T-helper 1 cell treated with Interleukin-12 subunit alpha and Interleukin-12 subunit beta and Interleukin-4 antibody, amounts not matched to agents 30 ng/mL and 1 ng/mL, for 36 hours (primary cell): ENCODE results near the gene FAM118B. TPM values are rescaled to one million over a fixed set of nuclear protein-coding genes. Genes with fewer than 3 reads are reported as not detected.
"Not testable (repeated sequence)": the region's sequence is repeated elsewhere in the genome, so short reads cannot be mapped to it uniquely, and the experiment has no call there.

Source experiments
- intact Hi-C: fragments of 100-400 bp; cut with micrococcal nuclease; formaldehyde crosslinking; loops from one replicate; pipeline ENCODE4 v1.15.1; 2024
- total RNA-seq: library from RNA; stranded (reverse); gene quantifications from 2 replicates; pipeline ENCODE4 v1.2.3, GENCODE V29; 2022

The FAM118B gene
- total RNA-seq, 1 donor from 2014 or later, result 13.4 TPM

DNA sequence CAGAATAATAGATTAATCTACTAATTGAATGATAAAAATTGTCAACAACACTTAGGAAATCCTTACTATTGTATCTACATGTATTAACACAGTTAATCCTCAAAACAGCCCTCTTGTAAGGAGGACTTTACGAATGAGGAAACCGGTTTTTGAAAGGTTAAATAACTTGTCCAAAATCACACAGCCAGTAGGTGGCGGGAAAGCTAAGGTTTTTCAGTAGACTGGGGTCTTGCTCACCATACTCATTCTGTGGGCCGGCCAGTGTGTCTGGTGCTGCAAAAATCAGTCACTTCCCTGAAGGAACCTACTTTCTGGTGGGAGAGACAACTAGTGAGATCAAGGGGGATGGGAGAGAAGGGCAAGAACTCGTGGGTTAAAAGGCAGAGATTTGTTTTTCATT is 96.1 kb downstream of the FAM118B start:
- intact Hi-C loops, result no loop called here

DNA sequence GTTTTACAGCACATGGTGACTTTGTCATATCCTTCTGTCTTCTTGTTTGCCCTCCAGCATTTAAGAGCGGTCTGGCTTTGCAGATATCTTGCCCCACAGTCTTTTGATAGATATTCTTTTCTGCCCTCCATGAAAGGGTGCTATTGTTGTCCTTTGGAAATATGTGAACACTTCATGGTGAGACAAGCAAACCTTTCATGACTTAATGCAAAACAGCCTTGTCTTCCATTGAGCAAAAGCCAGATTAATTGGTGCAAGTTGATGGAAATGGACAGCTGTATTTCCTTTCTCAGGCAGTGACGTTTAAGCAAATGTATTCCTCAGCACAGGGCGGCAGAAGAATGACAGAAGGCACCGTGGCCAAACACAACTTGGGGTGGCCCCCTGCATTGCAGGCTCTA is 96.7 kb downstream of the FAM118B start:
- intact Hi-C loops, result no loop called here

DNA sequence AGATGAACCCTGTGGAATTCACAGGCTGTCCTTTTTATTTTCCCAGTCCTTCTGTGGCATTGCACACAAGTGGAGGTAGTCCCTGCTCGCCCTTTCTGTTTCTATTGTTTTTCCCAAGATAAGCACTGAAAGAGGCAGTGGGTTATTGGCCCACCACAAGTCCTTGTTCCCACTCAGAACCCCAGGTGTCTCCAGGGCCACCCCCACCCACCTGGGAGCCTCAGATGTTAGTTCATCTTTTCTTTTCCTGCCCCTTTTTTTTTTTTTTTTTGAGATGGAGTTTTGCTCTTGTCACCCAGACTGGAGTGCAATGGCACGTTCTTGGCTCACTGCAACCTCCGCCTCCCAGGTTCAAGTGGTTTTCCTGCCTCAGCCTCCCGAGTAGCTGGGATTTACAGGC is 97.2 kb downstream of the FAM118B start:
- intact Hi-C loops, result not testable (repeated sequence)

DNA sequence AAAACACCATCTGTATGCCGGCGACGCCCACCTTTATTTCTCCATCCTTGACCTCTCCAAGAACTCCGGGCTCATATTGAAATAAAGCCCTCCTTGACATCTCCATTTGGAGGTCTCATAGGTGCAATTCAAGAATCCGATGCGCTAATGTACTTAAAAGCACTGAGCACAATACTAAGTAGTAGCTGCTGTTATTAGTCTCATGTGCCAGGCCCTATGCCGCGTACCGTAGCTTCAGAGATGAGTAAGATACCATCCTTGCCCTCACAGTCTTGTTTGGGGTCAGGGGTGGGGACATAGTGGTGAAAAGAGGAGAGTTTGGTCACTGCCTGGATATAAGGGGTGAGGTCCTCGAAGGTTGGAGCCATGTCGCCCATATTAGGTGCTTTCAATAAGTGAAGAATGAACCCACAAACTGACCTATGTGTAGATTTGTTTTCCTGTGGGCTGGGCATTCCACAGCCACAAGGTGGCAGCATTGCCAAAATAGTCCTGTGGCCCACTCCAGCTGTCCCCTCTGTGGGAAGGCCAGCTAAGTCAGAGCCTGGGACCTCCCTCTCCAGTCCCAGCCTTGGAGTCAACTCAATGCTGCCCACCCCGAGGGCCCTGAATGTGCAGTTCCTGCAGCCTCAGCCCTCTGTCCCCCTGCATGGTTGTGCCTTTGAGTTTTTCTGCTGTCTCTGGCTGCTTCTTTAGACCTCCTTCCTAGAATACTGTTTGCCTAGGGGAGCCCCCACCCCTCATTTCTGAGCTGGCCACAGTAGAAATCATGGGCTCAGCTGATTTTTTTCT is 98.8 kb downstream of the FAM118B start:
- intact Hi-C loops, result loop anchor here (1.0 to 10.0 kb wide), 4 partner anchors 106 to 1034 kb away; no protein-coding TSS in a partner anchor

DNA sequence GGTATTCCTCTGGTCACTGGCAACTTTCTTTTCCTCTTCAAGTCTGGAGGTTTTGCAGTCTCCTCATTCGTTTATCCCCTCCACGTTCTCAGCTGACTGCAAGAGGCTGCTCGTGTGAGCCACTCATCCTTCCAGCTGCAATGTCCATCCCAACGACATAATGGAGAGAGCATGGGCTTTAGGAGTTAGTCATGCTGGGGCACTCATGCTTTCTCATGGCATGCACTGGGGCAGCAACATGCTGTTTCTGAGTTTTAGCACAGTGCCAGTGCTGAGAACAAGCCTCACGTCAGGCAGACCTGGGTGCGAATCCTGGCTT is 99.4 kb downstream of the FAM118B start:
- intact Hi-C loops, result loop anchor here (1.0 to 10.0 kb wide), 4 partner anchors 105 to 1034 kb away; no protein-coding TSS in a partner anchor

DNA sequence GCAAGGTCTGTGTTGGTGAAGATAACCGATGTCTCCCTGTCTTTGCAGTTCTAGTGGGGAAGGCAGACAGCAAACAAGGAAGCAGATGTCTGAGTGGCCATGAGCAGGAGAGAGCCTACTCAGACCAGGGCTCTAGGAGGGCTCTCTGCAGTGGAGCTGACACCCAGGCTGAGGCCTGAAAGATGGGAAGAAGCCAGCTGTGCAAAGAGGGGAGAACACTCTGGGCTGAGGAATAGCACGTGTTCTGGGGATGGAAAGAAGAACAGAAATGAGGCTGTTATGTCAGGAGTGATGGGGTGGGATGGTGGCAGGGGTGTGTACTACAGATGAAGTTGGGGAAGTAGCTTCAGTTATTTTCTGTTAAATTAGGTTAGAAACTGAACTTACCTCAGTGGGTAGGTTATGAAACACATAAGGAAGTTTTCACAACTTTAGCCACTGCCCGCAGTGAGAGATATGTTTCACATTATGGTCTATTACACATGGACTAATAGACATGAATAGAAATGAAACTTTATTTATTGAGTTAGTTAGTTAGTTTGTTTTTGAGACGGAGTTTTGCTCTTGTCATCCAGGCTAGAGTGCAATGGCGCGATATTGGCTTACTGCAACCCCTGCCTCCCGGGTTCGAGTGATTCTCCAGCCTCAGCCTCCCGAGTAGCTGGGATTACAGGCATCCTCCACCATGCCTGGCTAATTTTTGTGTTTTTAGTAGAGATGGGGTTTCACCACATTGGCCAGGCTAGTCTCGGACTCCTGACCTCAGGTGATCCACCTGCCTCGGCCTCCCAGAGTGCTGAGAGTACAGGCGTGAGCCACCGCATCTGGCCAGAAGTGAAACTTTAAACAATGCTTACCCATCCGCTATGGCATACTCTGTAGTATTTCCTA is 100.1 kb downstream of the FAM118B start:
- intact Hi-C loops, result loop anchor here (10.0 kb wide), 1 partner anchor 1033 kb away; no protein-coding TSS in a partner anchor

Other genes with a start within 250 kb of the FAM118B start
- gene CDON, start 148.9 kb upstream of the FAM118B start, total RNA-seq, result 0.83 and 2.2 TPM in 2 replicates
- gene RPUSD4, start 132 bp upstream of the FAM118B start, total RNA-seq, result 32.2 and 36.9 TPM in 2 replicates
- gene SRPRA, start 57.1 kb downstream of the FAM118B start, total RNA-seq, result 173 and 176 TPM in 2 replicates
- gene FOXRED1, start 57.4 kb downstream of the FAM118B start, total RNA-seq, result 45.1 and 47.8 TPM in 2 replicates
- 17.0 and 17.9 TPM in 2 replicates for gene TIRAP, start 71.3 kb downstream of the FAM118B start, total RNA-seq
- 37.4 and 38.0 TPM in 2 replicates for gene DCPS, start 92.3 kb downstream of the FAM118B start, total RNA-seq
- gene ST3GAL4, start 143.9 kb downstream of the FAM118B start, total RNA-seq, result 7.8 and 8.4 TPM in 2 replicates